H9 (cell line): Measurements from ENCODE around the gene LRP1. TPM values are rescaled to one million over a fixed set of nuclear protein-coding genes. Genes with fewer than 3 reads are reported as not detected.
A peak's percentile ranks its signal among the peaks of the same experiment; 100 is the strongest.

ENCODE experiments used
- DNase-seq: peaks from one replicate; pipeline ENCODE4 v3.0.0-alpha.2; 2017
- H2AFZ ChIP-seq: one replicate; pipeline ENCODE4 v1.6.1; 2013; ENCODE audit warnings: mild to moderate bottlenecking, low read length, control low read depth, moderate library complexity
- H2AK5ac ChIP-seq: 2 replicates; pipeline ENCODE4 v1.6.1; 2013; ENCODE audit warnings: low read length, control low read depth, mixed read lengths; ENCODE audit not compliant: insufficient read length
- H2BK120ac ChIP-seq: one replicate; pipeline ENCODE4 v1.6.1; 2013; ENCODE audit warnings: low read depth, mild to moderate bottlenecking, low read length, control low read depth, inconsistent platforms; ENCODE audit not compliant: poor library complexity, severe bottlenecking
- H2BK12ac ChIP-seq: 2 replicates; pipeline ENCODE4 v1.6.1; 2013; ENCODE audit warnings: low read length, control low read depth, mixed read lengths, low read depth; ENCODE audit not compliant: insufficient read length
- H2BK15ac ChIP-seq: 2 replicates; pipeline ENCODE4 v1.6.1; 2013; ENCODE audit warnings: low read depth, low read length, control low read depth
- H2BK20ac ChIP-seq: one replicate; pipeline ENCODE4 v1.6.1; 2013; ENCODE audit warnings: low read depth, mild to moderate bottlenecking, low read length, control low read depth, inconsistent platforms; ENCODE audit not compliant: poor library complexity, severe bottlenecking
- H2BK5ac ChIP-seq: 2 replicates; pipeline ENCODE4 v1.6.1; 2013; ENCODE audit warnings: low read length, control low read depth, mixed read lengths; ENCODE audit not compliant: insufficient read length
- H3K14ac ChIP-seq: 2 replicates; pipeline ENCODE4 v1.6.1; 2013; ENCODE audit warnings: low read length, control low read depth; ENCODE audit not compliant: insufficient read depth
- H3K18ac ChIP-seq: 2 replicates; pipeline ENCODE4 v1.6.1; 2013; ENCODE audit warnings: low read depth, mild to moderate bottlenecking, mixed read lengths, low read length, control low read depth; ENCODE audit not compliant: insufficient read length
- H3K23ac ChIP-seq: 2 replicates; pipeline ENCODE4 v1.6.1; 2013; ENCODE audit warnings: low read length, control low read depth, mixed read lengths, low read depth; ENCODE audit not compliant: insufficient read length
- H3K23me2 ChIP-seq: 2 replicates; pipeline ENCODE4 v1.6.1; 2013; ENCODE audit warnings: low read depth, mild to moderate bottlenecking, mixed read lengths, low read length, control low read depth; ENCODE audit not compliant: insufficient read length, poor library complexity, severe bottlenecking
- H3K27ac ChIP-seq: 2 replicates; pipeline ENCODE4 v1.5.1; 2013; ENCODE audit warnings: low read length, control low read depth, mixed read lengths, low read depth; ENCODE audit not compliant: insufficient read length
- H3K27me3 ChIP-seq: 2 replicates; pipeline ENCODE4 v1.6.1; 2013; ENCODE audit warnings: low read length, control low read depth, inconsistent platforms; ENCODE audit not compliant: insufficient read depth
- H3K4ac ChIP-seq: 2 replicates; pipeline ENCODE4 v1.6.1; 2013; ENCODE audit warnings: low read depth, mild to moderate bottlenecking, control low read depth, inconsistent platforms, low read length, moderate library complexity
- H3K4me1 ChIP-seq: 2 replicates; pipeline ENCODE4 v1.6.1; 2013; ENCODE audit warnings: low read length, control low read depth, inconsistent platforms; ENCODE audit not compliant: insufficient read depth
- H3K4me2 ChIP-seq: 2 replicates; pipeline ENCODE4 v1.6.1; 2013; ENCODE audit warnings: low read length, control low read depth, mixed read lengths; ENCODE audit not compliant: insufficient read length, insufficient read depth
- H3K56ac ChIP-seq: 2 replicates; pipeline ENCODE4 v1.6.1; 2013; ENCODE audit warnings: low read depth, mild to moderate bottlenecking, mixed read lengths, low read length, control low read depth; ENCODE audit not compliant: insufficient read length
- H3K79me1 ChIP-seq: 2 replicates; pipeline ENCODE4 v1.6.1; 2013; ENCODE audit warnings: low read depth, mild to moderate bottlenecking, moderate library complexity, low read length, control low read depth, inconsistent platforms; ENCODE audit not compliant: insufficient read depth, poor library complexity, severe bottlenecking
- H3K79me2 ChIP-seq: 2 replicates; pipeline ENCODE4 v1.6.1; 2013; ENCODE audit warnings: low read length, control low read depth, inconsistent platforms; ENCODE audit not compliant: insufficient read depth
- H3K9ac ChIP-seq: 2 replicates; pipeline ENCODE4 v1.6.1; 2013; ENCODE audit warnings: low read length, control low read depth, mixed read lengths; ENCODE audit not compliant: insufficient read length; ENCODE audit errors: extremely low read depth
- H3K9me3 ChIP-seq: one replicate; pipeline ENCODE4 v1.6.1; 2013; ENCODE audit warnings: low read depth, low read length, inconsistent platforms; ENCODE audit not compliant: control insufficient read depth
- H3T11ph ChIP-seq: one replicate; pipeline ENCODE4 v1.6.1; 2013; ENCODE audit warnings: mild to moderate bottlenecking, low read length, control low read depth, inconsistent platforms
- H4K20me1 ChIP-seq: one replicate; pipeline ENCODE4 v1.6.1; 2013; ENCODE audit not compliant: control insufficient read depth, insufficient read length, insufficient read depth
- H4K5ac ChIP-seq: 2 replicates; pipeline ENCODE4 v1.6.1; 2013; ENCODE audit warnings: low read depth, mild to moderate bottlenecking, mixed read lengths, low read length, control low read depth; ENCODE audit not compliant: insufficient read length
- H4K8ac ChIP-seq: replicated peaks from 2 replicates; pipeline ENCODE4 v1.6.1; 2013; ENCODE audit warnings: low read length, control low read depth, mixed read lengths, low read depth; ENCODE audit not compliant: insufficient read length
- H4K91ac ChIP-seq: 2 replicates; pipeline ENCODE4 v1.6.1; 2013; ENCODE audit warnings: low read depth, mild to moderate bottlenecking, moderate library complexity, mixed read lengths, low read length, control low read depth; ENCODE audit not compliant: insufficient read length
- H3K27ac Mint-ChIP-seq, 3 experiments: 2 replicates in 2 of 3; 3 replicates in 1 of 3; pipeline ENCODE4 v1.8.0; 2020 to 2021; ENCODE audit warnings: mixed read lengths in 3 of 3, mild to moderate bottlenecking in 1 of 3, moderate library complexity in 1 of 3
- H3K27me3 Mint-ChIP-seq: 2 replicates; pipeline ENCODE4 v1.8.0; 2021; ENCODE audit warnings: low read depth, mild to moderate bottlenecking, moderate library complexity, mixed read lengths
- H3K36me3 Mint-ChIP-seq, 3 experiments: 2 replicates in 2 of 3; 3 replicates in 1 of 3; pipeline ENCODE4 v1.8.0; 2020 to 2021; ENCODE audit warnings: low read depth in 3 of 3, mixed read lengths in 3 of 3; ENCODE audit not compliant: insufficient read depth in 1 of 3
- H3K4me1 Mint-ChIP-seq, 2 experiments: 2 replicates each; pipeline ENCODE4 v1.8.0; 2020; ENCODE audit warnings: mixed read lengths in 2 of 2
- H3K4me3 Mint-ChIP-seq, 2 experiments: 2 replicates in 1 of 2; 3 replicates in 1 of 2; pipeline ENCODE4 v1.8.0; 2020 to 2021; ENCODE audit warnings: mild to moderate bottlenecking in 2 of 2, mixed read lengths in 2 of 2, moderate library complexity in 1 of 2
- H3K9me3 Mint-ChIP-seq, 2 experiments: 2 replicates in 1 of 2; 3 replicates in 1 of 2; pipeline ENCODE4 v1.8.0; 2020; ENCODE audit warnings: mild to moderate bottlenecking in 2 of 2, mixed read lengths in 2 of 2, moderate library complexity in 1 of 2
- CTCF ChIP-seq: fragments of 200-600 bp; sonication (generic); conservative IDR thresholded peaks from 3 replicates; pipeline ENCODE4 v1.8.0; 2021; ENCODE audit warnings: antibody characterized with exemption, mild to moderate bottlenecking
- WGBS: extraction: QIAGEN DNeasy Blood & Tissue Kit; methylation state at CpG from one replicate; pipeline ENCODE4 v1.1.7; 2013; ENCODE audit warnings: missing lambda C conversion rate, low lambda C conversion rate, mixed read lengths; ENCODE audit not compliant: insufficient read length; ENCODE audit errors: extremely low coverage; 5-methylcytosine and 5-hydroxymethylcytosine counted together
- total RNA-seq: library from RNA; stranded (reverse); gene quantifications from 2 replicates; pipeline ENCODE4 v1.2.1, GENCODE V29; 2021

The LRP1 gene
- total RNA-seq, 1 experiment from 2014 or later, result 115 TPM

DNA sequence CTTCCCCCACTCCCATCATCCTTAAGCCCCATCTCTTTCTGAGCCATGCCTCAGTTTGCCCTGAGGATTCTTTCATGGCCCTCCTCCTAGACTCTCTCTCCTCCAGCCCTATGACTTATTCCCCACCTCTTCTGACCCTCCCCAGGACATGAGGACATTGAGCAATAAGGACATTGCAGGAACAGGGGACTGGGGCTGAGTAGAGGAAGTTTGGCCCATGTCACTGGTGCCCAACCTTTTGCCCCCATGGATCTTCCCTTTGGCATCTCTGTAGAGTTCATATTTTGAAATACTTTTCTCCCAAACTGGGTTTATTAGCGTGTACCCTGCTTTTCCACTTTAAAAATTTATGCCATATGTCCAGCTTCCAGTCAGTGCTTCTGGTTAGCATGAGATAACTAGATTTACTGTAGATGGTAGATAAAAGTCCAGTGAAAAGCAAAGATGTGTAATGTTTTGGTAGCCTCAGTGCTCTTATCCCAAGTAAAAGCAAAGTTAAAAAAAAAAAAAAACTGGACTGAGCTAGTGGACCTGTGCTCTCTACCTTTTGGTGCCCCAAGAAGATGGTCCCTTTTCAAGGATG lies 25.2 kb downstream of the LRP1 start:
- H3K27ac ChIP-seq, result no peak overlapping the region
- WGBS, result no CpG with 5 or more reads among the region's 1 CpG
- no peaks in the 10 kb centered on the region for H3K79me2 ChIP-seq
- Mint-ChIP-seq H3K36me3 (peaks cover 41 to 87% (median 74%) of the 10 kb centered on the region in 3 experiments; a peak in 6 of 7 replicates), H3K4me3 (no peak overlapping the region), H3K4me1 (peaks cover 22 to 28% of the 10 kb centered on the region in 2 experiments), H3K27me3 (no peaks in the 10 kb centered on the region), H3K9me3 (no peaks in the 10 kb centered on the region), H3K27ac (peak overlapping the region; percentile 6 to 89 (median 70); a peak in 4 of 7 replicates)
- H3K4me2 ChIP-seq, result no peak overlapping the region
- no peak overlapping the region for H2AFZ ChIP-seq
- H3K23me2 ChIP-seq, result no peaks in the 10 kb centered on the region
- H3K4ac ChIP-seq, result no peak overlapping the region
- no peaks in the 10 kb centered on the region for H3K79me1 ChIP-seq
- no peak overlapping the region for H4K91ac ChIP-seq
- H2BK20ac ChIP-seq, result no peak overlapping the region
- H3T11ph ChIP-seq, result no peak overlapping the region
- H2BK12ac ChIP-seq, result no peak overlapping the region
- TF ChIP-seq CTCF, result no peak
- H4K5ac ChIP-seq, result no peak overlapping the region
- peaks cover 2% of the 10 kb centered on the region for H4K20me1 ChIP-seq
- no peak for DNase-seq
- no peak overlapping the region for H3K14ac ChIP-seq
- H4K8ac ChIP-seq, result no peak overlapping the region
- H3K27me3 ChIP-seq, result no peaks in the 10 kb centered on the region
- H2AK5ac ChIP-seq, result no peak overlapping the region
- no peaks in the 10 kb centered on the region for H3K9me3 ChIP-seq
- H3K4me1 ChIP-seq, result no peaks in the 10 kb centered on the region
- no peak overlapping the region for H3K18ac ChIP-seq
- H2BK120ac ChIP-seq, result no peak overlapping the region
- no peak overlapping the region for H3K23ac ChIP-seq
- no peak overlapping the region for H3K56ac ChIP-seq
- H2BK15ac ChIP-seq, result no peak overlapping the region
- H3K9ac ChIP-seq, result no peak overlapping the region
- no peak overlapping the region for H2BK5ac ChIP-seq
